OCI-LY3 (cell line): ENCODE measurements around the gene RUNX3.

ENCODE experiments used
- EZH2phosphoT487 ChIP-seq: fragments of 200-600 bp; shearing (Covaris generic); IDR thresholded peaks from 2 replicates; pipeline ENCODE4 v1.6.1; 2018; ENCODE audit warnings: antibody characterized with exemption, mixed run types, low read depth
- TF ChIP-seq, protein P1 (sequence below): fragments of 200-600, 300-600 bp; sonication (generic); IDR thresholded peaks from 2 replicates; pipeline ENCODE4 v1.5.1; 2014; ENCODE audit warnings: antibody characterized with exemption, low read length, low read depth

- TF ChIP-seq, protein P1, sequence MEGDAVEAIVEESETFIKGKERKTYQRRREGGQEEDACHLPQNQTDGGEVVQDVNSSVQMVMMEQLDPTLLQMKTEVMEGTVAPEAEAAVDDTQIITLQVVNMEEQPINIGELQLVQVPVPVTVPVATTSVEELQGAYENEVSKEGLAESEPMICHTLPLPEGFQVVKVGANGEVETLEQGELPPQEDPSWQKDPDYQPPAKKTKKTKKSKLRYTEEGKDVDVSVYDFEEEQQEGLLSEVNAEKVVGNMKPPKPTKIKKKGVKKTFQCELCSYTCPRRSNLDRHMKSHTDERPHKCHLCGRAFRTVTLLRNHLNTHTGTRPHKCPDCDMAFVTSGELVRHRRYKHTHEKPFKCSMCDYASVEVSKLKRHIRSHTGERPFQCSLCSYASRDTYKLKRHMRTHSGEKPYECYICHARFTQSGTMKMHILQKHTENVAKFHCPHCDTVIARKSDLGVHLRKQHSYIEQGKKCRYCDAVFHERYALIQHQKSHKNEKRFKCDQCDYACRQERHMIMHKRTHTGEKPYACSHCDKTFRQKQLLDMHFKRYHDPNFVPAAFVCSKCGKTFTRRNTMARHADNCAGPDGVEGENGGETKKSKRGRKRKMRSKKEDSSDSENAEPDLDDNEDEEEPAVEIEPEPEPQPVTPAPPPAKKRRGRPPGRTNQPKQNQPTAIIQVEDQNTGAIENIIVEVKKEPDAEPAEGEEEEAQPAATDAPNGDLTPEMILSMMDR: peak; percentile 35
- TF ChIP-seq EZH2phosphoT487: no peak
Measured at GRCh38 chr1:24960071-24960801, 30.2 kb upstream of the RUNX3 start.
